OCI-M1 (cell line): Measurements from ENCODE around the gene SORBS2.

Experiments used
- DNase-seq: peaks from one replicate; lab custom pipeline; 2025; lab: John Stamatoyannopoulos, UW

SORBS2 gene

DNA sequence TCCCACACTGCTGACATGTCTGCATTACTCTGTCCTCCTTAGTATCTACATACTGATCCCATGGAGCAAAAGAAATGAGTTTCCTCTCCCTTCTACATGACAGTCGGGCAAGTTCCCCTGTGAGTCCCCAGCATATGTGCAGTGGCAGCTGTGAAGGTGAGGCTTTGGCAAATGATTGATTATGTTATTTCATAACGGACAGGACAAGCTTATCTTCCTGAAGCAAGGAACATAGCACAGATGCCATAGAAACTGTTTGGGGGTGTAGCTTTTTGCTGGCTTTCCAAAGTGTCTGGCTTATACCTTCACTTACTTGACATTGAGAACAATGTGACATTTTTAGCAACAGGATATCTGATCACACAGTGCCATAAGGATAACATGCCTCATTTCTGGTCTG lies 139.8 kb downstream of the SORBS2 start:
- no peak for DNase-seq

DNA sequence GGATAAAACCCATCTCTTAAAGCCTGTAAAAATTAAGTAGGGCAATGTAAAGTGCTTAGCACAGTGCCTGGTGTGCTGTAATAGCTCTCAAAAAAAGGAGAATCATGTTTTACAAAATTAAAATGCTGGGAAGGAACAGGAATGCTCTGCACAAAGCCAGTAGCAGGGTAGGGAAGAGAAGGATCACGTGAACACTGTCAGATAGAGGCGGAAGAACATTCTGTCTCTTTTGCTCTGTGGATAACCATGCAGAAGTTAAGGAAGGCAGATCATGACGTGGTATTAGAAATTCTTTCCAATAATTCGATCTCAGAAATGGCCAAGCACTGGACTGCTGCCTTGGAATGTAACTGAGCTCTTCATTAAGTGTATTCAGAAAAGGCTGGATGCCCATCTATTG lies 140.5 kb downstream of the SORBS2 start:
- no peak for DNase-seq

DNA sequence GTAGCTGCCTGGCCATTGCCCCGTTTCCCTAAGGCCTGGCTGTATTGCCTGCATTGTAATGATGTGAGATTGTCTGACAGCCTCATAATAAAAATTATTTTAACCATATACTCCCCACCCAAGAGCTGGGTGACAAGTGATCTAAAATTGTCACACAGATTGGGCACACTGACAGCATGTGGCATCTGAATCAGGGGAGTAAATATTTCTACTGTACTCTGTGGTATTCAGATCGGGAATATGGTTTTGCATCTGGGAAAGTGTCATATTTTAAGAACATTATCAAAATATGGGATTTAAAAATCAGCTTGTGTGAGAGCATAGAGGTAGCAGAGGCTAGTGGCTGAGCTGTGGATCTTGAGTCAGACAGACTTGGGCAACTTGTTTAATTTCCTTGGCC lies 140.9 kb downstream of the SORBS2 start:
- no peak for DNase-seq

DNA sequence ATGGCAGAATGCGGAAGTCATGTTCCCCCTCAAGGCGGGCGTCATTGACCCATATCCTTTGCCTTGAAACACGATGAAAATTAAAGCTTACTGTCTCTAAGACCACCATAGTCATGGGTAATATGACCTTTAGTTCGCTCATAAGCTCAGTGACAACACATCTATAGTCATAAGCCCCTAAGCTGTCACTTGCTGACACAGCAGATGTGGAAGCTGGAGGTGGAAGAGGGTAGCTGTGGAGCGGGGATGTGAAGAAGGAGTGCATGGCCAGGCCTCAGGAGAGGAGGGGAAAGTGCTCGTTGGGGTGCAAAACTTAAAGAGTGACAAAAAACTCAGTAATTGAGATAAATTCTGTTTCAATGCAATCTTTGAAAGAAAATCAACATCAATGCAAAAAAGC lies 142.7 kb downstream of the SORBS2 start:
- no peak for DNase-seq

DNA sequence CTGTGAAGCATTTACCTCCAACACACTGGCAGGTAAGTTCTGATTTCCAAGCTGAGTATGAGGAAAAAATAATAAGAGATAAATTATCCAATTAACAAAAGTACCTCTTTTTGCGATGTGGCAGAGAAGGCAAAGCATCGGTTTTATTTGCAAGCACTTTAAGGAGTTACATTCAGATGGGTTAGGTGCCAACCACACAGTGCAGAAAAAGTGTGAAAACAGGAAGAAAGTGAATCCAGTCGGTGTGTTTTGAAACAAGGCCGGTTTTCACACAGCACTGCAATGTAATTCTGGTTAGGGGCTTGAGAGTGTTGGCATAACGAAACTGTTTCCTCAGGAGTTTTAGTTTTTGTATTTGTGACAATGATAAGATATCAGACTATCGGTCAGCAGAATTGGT lies 145.8 kb downstream of the SORBS2 start:
- no peak for DNase-seq

DNA sequence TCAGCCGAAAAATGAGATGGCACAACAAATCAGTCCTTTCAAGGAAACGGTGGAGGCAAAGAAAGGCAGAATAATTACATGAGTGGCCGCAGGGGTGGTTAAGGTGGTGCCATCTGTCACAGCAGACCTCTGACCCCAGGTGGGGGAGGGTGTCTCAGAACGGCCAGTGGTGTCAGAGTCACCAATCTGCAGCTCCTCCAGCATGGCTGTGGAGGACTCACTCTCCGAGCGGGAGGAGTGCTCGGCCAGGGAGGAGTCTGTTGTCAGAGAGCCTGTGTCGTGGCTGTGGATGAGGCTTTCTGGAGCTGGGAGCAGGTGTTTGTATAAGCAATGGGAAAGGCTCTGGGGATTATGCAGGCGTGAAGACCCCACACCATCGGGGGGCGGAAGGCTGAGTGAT lies 146.3 kb downstream of the SORBS2 start:
- no peak for DNase-seq

DNA sequence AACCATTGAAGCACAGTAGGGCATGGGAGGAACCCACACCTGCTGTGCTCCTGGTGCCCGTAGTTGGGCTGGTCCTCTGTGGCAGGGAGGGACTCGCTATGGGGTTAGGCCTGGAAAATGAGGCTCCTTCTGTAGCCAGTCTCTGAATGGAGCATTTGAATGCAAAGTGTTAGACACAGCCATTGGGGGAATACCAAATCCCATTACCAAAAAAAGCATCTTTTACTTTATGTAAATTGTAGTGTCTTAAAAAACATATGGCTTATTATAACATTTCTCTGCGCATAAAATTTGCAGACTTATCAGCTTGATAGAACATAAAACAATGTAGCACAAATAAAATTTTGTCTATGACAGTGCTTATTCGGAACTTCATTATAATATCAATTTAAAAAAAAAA lies 147.5 kb downstream of the SORBS2 start:
- DNase-seq, result no peak

DNA sequence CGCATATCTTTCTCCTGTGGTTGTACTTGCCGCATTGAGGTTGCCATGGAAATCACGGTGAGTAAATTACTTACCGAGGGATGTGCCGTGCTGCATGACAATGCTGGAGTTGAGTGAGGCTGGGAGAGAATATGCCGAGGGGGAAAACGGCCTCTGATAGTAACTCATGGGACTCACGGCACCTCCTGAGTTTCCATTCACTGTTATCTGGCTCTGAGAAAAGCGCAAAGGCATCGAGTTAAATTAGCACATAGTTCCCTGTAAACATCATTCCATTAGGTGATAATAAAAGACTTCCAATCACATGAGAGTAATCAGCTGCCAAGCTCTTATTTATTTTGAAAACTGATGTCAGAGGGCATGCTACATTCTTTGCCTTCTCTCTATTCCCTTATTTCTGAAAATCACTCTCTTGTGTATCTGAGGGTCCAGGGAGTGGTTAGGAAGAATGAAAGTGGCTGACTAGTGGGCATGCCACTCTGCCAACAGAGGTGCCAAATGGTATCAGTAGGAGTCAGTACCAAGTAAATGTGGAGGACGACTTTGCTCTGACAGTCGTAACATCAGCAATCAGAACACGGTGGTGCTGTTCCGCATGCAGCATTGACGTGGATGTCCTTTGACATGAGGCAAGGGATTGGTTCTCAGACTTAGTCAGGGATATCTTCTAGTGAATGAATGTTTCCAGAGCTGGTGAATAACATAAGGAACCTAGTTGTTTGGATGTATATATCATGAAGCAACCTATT lies 149.8 kb downstream of the SORBS2 start:
- no peak for DNase-seq

DNA sequence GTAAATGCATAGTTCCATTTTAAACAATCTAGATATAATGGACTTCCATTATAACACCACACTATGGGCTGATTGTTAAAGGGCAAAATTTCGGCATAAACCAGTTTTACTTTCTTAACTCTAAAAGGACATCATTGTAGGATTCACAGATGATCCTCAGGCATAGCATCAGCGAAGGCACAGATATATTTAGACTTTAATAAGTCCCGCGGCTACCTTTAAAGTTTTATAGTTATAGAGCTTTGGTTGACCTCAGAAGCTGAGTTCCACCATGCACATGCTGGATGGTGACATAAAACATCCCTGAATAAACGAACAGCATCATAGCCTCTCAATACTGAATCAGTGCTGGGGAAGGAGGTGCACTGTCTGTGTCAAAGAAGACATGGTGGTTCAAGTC lies 151.7 kb downstream of the SORBS2 start:
- DNase-seq, result no peak

DNA sequence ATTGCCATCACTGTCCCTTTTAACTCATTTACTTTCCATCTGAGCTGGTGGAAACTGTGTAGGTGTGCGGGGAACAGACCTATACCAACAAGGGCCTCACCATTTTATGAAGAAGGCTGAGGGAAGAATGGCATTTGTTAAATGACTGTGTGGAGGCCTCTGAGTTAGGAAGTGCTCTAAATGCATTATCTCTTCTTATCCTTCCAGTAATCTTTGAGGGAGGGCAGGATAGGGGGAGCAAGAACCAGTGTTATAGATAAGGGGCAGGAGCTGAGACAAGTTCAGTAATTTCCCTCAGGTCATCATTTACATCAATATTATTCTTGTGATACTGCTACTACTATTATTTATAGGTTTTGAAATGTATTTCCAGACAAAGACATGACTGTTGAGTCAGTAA lies 154.3 kb downstream of the SORBS2 start:
- DNase-seq, result no peak

DNA sequence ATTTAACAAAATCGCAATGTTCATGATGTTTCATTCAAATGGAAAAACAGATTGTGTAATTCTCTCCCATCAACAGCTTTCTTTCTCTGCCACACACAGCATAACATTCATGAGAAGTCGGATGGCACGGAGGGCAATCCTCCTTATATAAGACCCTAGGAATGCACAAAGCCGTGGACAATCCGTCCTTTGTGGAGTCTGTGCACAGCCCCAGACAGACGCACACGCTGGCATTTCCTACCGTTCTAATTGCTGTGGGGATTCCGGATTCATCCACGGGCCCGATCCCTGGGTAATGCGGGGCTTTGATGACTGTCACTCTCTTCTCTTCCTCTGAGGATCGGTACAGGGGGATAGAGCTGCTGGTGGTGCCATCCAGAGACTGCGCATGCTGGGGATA lies 154.8 kb downstream of the SORBS2 start:
- no peak for DNase-seq

DNA sequence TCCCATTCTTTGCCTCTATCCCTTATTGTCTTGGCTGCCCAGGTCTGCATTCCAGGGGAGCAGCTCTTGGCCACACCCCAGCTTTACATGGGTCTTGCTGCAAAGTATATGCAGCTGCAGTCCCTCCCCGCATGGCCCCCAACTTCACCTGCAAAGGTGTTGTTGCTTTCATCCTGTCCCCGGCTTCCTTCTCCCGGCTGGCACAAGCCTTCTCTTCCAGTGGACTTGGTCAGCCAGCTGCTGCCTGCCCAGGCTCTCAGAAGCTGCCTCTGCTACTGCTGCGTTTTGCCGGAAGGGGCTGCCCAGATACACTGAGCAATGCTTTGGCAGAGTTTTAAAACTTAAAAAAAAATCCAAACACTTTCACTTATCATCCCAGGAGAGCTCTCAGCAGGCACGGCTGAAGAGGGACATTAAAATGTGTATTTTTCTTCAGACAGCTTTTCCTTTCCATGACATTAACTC lies 155.5 kb downstream of the SORBS2 start:
- DNase-seq, result no peak

DNA sequence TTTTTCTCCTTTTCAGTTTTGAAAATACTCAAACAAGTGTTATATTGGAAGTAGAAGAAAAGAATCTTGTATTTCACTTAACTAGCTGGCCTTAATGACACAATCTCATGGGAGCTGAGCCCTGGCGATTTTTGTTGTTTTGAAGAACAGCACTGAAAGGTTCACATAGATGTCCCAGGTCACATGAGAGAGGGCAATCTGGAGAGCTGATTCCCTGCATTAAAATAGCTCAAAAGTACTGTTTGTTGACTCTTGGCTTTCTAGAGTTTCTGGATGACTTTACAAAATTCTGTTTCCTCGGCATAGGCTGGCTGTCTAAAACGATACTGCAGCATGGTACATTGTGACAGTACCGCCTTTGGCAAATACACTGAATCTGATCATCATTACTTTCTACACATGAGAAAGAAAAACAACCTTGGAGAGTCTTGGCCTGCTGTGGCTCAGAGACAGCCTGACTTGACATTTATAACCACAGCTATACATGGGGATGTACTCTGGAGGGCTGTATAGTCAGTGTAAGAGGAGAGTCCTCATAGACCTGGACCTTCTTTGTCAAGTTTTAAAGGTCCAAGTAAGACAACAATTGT lies 156.9 kb downstream of the SORBS2 start:
- no peak for DNase-seq

DNA sequence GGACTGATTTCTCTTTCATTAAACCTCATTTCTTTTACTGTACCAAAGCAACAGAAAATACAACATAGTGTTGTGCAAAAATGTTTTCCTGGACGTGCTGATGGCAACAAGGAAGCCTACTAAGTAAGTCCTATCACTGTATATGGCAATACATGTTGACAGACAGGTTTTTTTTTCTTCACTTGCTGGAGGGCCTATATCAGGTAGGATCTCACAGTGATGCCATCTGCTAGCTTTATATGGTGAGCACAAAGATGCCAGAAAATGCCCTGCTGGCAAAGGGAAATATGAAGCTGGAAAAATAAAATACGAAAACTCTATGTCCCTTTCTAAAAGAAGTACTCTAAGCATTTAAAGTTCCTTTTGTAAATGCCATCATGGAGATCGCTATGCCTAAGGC lies 157.7 kb downstream of the SORBS2 start:
- no peak for DNase-seq

DNA sequence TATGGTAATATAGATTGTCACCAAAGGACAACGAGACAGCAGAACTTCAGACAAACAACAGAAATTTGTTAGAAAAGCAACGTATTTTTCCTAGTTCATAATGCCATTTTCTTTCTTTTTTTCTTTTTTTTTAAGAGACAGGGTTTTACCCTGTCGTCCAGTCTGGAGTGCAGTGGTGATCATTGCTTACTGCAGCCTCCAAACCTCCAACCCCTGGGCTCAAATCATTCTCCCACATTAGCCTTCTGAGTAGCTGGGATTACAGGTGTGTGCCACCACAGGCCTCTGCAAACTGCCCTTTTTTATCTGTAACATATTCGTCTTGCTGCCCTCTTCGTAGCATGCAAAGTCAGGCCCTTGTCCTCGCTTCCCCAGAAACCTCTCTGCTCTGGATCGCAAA lies 160.1 kb downstream of the SORBS2 start:
- DNase-seq, result no peak

DNA sequence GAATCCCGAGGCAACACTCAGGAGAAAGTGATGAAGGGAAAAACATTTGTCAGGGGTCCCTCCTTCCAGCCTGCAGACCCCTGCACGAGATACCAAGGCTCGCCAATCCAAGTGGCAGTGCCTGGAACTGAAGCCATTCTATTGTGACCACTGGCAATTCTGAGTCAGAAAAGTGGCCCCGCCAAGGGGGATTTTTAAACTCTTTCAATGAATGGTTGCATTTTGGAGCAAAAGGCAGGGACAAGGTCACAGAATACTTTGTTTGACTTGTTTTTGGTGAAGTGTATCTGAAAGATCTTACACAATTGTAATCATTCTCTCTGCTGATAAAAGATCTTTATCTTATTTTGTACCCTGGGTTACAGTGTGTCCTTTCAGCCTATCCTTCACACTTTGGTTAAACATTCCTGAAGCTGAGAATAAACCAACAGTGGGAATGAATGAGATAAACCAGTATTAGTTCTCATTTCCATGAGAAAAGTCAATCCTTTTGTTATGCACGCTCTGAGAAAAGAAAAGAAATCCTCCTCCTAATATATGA lies 160.8 kb downstream of the SORBS2 start:
- DNase-seq, result no peak

DNA sequence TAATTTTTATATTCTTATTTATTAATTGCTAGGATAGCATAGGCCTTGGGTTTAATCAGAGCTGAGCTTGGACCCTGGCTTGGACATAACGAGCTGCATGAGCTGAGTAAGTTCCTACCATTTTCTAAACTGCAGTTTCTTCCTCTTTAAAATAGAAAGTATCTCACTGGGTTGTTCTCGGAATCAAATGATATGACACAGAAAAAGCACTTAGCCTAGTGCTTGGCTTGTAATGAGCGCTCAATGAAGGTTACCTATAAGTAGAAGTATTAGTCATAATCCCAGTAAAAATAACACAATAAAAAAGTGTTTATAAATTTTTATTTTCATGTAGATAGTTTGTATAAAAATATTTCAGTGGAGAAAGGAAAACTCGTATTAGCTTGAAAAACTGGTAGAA lies 163.4 kb downstream of the SORBS2 start:
- peak; percentile 14 for DNase-seq

DNA sequence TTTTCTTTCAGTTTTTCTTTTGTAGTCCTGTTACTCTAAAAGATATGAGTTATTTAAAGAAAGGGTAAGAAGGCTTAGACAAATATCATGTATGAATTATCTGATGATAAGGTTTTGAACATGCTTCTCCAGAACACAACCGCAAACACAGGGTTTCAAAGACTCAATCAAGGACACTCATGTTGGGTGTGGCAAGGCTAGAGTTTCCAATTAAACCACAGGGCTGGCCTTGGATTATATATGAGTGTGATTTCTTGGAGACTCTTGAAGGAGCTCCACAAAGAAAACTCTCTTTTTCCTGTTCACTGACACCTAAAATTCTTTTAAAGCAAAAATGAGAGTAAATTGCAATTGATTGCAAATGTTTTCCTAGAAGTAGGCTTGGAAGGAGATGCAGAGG lies 166.6 kb downstream of the SORBS2 start:
- no peak for DNase-seq

DNA sequence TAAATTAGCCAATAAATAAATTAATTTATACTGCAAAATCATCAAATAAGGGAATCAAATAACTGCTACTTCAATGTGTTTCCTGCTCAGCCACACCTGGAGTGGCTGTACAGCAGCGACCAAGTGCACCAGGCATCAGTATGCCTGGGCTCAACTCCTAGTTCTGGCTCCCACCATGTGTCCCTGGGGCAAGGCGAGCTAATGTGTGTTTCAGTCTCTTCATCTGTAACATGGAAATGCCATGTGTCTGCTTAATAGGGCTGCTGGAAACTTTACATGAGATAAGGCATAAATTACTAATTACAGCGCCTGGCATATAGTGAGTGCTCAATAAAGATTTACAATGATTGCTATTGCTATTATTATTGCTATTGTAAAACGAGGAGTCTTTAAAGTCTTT lies 167.6 kb downstream of the SORBS2 start:
- no peak for DNase-seq

DNA sequence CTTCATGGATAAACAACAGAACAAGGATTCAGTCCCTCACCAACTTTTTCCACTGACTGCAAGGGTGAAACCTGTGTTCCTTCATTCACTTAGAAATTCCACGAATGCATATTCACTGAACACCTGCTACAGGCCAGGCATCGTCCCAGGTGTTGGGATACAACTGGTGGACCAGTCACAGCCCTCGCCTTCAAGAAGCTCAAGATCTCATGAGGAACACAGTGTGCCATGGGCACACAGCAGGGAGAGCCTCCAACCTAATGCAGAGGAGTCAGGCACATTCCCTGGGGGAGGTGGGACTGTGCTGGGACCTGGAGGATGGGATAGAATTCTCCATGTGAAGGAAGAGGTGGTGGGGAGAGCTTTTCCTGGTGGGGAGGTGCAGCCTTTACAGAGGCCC lies 169.1 kb downstream of the SORBS2 start:
- no peak for DNase-seq

DNA sequence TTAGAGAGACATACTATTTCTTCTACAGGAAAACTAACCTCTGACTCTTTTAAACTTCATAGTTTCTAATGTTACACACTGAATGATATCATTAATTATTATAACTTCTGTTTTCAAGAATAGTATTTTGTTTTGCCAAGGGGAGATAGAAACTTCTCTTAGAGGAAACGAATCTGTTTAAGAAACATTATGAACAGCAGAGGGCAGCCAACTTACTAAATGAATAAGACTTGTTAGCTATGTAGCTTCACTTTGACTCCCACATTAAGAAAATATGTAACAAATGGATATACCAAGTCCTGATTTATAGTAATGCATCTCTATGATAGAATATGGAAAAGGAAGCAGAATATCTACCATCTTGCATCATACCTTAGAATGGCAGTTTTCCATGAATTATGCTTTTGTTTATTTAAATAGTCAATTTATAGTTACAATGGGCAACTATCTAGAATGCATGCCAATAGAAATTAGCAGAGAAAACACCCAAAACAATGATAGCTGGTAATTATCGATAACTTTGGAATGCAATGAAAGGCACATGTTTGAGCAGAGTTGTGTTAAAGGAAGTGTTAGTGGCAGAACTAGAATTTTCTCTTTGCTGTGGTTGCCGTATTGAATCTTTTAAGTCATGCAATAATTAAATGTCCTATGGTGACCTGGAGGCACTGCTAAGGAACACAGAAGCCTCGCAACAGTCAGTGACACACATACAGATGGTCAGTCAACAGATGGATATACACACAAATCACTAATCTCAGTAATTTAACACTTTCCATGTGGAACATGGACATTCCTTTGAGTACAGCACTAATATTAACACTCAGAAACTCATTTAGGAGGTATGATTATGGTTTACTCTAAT lies 171.0 kb downstream of the SORBS2 start:
- peak; percentile 85 for DNase-seq

DNA sequence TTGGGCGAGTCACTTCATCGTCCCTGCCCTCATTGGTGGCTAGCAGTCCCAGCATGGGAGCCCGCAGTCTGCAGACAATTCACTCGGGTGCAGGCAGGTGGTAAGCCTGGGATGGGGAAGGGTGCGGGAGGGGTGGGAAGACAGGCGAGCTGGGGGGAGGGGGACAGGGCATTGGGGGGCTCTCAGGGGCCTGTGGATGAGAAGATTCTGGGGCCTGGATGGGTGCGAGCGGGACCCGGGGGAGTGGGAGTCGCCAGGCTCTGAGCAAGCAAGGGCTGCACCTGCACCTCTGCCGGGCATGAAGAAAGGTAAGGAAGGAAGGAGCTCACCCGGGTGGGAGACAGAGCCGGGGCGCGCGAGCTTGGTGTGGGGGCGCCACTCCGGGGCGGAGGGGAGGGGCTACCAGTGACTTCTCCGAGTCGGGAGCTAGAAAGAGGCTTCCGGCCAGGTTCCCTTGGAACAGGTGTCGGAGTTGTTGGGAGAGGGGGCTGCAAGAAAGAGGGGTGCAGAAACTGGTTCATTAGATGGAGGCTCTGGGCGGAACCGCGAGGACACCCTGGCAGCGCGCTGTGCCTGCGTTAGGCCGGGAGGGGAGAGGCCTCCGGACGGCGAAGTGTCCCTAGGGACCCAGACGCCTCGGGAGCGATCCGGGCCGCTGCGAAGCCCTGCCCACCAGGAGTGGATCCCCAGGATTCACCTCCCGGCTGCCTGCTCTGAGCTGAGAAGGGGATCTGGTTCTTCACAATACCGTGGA lies 173.3 kb downstream of the SORBS2 start:
- no peak for DNase-seq
